ENCODE data around the gene ANO1.

- no peak for TF ChIP-seq POLR2A (IDR thresholded peaks at IDR 0.05)
- no peak for TF ChIP-seq CTCF (IDR thresholded peaks at IDR 0.05)
These were observed 13.5 kb downstream of the ANO1 start for GRCh38 chr11:70091638-70092037.
